Measurements from ENCODE around the gene RNF207. TPM values are rescaled to one million over a fixed set of nuclear protein-coding genes. Genes with fewer than 3 reads are reported as not detected.
"Not testable (repeated sequence)": the region's sequence is repeated elsewhere in the genome, so short reads cannot be mapped to it uniquely, and the experiment has no call there.

The RNF207 gene
- total RNA-seq, 1 donor = 2.2 TPM

DNA sequence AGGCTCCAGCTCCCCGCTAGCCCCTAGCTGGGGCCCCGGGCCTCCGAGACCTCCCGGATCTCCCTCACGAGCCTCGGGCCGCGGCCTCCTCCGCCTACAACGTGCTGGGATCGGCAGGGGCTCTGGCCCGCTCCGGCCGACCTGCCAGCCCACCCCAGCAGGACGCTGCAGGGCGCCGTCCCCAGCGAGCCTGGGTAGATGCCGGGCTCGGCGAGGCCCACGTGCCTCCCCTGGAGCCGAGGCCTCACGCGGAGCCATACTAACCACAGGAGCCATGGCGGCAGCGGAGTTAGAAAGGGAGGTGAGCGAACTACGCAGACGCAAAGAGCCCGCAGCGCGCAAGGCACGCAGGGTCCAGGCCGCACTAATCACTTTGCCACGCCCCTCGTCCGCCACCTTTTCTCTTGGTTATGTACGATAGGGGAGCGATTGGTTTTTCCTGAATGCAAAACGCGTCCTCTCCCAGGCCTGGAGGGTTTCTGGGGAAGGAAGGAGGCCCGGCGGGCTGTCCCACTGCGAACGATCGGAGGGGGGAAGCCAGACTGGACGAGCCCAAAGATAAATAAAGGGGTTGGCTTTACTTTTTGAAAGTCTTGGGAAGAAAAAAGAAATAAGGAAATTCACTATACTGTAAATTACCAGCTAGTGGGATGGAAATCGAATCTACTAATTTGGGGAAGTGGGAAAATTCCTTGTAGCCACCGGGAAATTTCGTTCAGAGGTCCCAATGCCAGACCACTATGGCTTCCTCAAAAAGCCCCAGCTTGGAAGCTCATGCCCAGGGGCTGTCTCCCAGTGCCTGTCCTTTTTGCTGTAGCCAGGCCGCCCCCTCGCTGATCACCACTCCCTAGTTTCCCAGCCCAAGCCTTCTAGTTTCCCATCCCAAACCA, 6.4 kb upstream of the RNF207 start, which contains the start of gene RPL22:
TSS of gene RPL22 (minus strand) at position 298 of the 890 bp plus-strand sequence. CDS start at position 276, 22 bp downstream.
- peak; percentile 89 to 100 (median 99) for DNase-seq (ENCODE audit: low read depth in 2 of 3, low spot score in 2 of 3)

DNA sequence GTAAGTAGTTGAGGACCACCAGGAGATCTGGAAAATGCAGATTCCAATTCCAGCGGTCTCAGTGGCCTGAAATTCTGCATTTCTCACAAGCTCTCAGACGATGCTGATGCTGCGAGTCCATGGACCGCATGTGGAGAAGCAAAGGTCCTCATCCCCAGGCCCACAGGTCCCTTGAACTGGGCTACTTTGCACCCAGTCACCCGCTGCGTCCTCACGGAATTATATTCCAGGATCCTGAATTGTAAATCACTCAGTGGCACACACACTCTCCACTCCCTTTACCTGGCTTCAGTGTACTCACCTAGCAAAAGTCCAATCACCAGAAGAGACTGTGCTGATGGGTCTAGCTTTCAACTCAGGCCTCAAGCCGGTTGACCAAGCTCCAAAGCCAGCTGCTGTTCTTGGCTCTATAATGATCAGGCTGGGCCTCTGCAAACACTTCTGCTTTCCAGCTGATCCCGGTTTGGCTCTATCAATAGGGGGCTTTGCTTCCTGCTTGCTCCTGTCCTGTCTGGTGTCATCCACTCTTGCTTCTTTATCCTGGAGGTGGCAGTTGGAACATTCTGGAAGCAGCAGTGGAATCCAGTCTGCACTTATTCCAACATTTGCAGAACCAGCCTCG, 5.6 kb upstream of the RNF207 start:
- no peak for DNase-seq (ENCODE audit: low read depth in 2 of 3, low spot score in 2 of 3)

DNA sequence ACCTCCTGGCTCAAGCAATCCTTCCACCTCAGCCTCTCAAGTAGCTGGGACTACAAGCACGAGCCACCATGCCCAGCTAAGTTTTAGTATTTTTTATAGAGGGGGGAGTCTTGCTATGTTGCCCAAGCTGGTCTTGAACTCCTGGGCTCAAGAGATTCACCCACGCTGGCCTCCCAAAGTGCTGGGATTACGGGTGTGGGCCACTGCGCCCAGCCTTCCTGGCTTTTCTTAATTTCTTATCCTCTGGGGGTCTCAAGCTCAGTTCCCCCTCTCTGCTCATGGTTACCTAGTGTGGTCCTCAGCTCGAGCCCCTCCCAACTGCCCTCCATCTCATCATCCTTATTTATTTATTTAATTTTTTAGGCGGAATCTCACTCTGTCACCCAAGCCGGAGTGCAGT, 3.7 kb upstream of the RNF207 start:
- DNase-seq (ENCODE audit: low read depth in 2 of 3, low spot score in 2 of 3) = no peak

DNA sequence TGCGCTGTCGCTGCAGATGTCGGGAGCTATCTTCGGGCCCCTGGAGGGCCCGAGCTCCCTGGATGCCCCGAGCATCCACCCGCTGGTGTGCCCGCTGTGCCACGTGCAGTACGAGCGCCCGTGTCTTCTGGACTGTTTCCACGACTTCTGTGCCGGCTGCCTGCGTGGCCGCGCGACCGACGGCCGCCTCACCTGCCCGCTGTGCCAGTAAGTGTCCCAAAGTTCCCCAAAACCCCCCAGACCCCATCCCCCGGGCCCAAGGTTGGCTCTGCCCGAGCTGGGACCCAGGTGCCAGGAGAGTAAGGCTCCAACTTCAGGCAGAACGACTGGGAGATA, 569 bp downstream of the RNF207 start:
- DNase-seq (ENCODE audit: low read depth in 2 of 3, low spot score in 2 of 3) = no peak

DNA sequence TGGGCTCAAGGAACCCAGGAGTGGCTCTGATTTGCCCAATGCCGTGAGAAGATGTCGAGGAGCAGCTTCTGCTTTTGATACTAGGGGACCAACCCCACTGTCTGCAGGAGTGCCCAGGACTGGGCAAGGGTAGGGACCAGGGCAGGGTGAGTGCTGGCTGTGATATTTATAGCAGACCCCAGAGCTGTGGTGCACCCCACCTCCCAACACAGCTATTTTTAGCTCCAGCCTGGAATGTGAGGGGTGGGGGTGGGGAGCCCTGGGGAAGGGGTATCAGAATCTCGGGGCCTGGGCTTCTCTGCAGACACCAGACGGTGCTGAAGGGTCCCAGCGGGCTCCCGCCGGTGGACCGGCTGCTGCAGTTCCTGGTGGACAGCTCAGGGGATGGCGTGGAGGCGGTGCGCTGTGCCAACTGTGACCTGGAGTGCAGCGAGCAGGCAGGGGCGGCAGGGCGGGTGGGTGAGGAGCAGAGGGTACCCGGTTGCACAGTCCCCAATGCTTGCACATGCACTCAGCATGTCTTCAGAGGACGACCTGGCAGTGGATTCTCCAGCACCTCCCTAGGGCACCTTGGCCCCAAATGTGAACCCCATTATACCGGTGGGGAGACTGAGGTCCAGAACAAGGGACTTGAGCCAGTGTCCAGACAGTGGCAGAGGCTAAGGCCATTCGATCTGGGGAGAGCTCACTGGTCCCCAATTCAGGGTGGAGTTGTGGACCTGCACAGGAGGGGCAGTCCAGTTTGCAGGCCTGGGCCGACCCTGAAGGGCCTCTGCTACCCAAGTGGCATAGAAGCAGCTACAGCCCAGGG, 1.4 kb downstream of the RNF207 start:
- DNase-seq (ENCODE audit: low read depth in 2 of 3, low spot score in 2 of 3) = no peak

DNA sequence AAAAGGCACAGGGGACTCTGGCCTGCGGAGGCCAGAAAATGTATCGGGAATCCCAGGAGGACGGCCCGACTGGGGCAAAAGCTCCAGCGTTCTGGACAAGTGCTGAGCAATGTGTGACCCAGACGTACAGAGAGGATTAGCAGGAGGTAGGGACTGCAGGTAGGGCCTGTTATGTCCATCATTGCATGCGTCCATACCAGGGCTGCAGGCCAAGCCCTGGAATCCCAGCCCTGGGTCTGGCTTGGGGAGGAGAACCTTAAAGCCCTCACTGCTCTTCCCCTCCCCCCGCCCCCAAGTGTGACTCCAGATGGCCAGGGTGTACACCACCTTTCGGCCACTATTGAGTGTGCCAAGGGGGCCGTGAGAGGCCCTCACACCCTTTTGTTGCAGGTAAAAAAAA, 2.0 kb downstream of the RNF207 start:
- no peak for DNase-seq (ENCODE audit: low read depth in 2 of 3, low spot score in 2 of 3)

DNA sequence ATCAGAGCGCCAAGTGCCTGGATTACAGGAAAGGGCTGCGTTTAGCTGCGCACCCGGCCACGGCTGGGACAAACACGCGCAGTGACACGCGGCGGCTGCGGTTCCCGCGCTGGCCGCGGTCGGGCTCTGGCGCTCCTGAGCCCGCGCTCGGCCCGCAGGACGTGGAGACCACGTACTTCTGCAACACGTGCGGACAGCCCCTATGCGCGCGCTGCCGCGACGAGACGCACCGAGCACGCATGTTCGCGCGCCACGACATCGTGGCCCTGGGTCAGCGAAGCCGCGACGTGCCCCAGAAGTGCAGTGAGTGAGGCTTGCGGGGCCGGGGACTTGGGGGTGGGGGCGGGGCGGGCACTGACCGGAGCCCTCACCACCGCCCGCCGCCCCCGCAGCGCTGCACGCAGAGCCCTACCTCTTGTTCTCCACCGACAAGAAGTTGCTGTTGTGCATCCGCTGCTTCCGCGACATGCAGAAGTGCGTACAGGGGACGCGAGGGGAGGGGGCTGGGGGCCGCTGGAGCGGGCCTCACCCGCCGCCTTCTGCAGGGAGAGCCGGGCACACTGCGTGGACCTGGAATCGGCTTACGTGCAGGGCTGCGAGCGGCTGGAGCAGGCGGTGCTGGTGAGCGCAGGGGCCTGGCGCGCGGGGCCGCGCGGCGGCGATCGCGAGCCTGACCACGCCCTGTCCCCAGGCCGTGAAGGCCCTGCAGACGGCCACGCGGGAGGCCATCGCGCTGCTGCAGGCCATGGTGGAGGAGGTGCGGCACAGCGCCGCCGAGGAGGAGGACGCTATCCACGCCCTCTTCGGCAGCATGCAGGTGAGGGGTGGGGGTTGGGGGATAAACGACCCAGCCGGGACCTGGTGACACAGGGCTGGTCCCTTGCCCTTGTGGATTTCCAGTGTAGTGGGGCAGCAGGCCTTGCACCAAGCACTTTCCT, 3.1 kb downstream of the RNF207 start:
- peak in 2 of 3 donors; percentile 51 to 52 for DNase-seq (ENCODE audit: low read depth in 2 of 3, low spot score in 2 of 3)

DNA sequence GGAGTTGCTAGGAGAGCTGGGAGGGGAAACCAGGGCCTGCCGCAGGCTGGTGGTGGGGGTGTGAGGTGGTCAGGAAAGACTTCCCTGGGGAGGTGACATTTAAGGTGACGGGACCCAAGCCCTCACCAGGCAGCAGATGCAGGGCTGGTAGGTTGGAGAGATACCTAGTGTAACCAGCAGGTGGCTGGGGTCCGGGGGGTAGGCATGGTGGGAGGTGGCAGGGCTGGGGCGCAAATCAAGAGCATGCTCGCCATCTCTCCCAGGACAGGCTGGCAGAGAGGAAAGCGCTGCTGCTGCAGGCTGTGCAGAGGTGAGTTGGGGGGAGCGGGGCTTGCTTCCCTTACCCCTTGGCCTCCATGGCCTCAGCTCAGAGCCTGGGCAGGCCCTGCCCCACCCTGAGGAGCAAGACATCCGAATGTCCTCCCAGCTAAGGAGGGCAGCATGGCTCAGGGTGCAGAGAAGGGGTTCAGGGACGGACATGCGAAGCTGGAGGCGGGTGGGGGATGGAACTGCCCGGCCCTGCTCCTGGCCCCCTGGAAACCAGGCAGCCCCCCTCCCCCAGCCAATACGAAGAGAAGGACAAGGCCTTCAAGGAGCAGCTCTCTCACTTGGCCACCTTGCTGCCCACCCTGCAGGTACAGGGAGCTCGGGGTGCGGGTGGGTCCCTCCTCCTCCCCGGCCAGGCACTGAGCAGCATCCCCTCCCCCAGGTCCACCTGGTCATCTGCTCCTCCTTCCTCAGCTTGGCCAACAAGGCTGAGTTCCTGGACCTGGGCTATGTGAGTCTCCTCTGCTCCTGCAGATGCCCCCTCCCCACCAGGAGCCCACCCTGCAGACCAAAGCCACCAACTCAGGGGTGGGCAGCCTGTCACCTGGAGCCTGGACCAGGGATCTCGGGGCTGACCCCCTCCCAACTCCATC, 4.0 kb downstream of the RNF207 start:
- DNase-seq (ENCODE audit: low read depth in 2 of 3, low spot score in 2 of 3) = peak in 2 of 3 donors; percentile 27 to 49

DNA sequence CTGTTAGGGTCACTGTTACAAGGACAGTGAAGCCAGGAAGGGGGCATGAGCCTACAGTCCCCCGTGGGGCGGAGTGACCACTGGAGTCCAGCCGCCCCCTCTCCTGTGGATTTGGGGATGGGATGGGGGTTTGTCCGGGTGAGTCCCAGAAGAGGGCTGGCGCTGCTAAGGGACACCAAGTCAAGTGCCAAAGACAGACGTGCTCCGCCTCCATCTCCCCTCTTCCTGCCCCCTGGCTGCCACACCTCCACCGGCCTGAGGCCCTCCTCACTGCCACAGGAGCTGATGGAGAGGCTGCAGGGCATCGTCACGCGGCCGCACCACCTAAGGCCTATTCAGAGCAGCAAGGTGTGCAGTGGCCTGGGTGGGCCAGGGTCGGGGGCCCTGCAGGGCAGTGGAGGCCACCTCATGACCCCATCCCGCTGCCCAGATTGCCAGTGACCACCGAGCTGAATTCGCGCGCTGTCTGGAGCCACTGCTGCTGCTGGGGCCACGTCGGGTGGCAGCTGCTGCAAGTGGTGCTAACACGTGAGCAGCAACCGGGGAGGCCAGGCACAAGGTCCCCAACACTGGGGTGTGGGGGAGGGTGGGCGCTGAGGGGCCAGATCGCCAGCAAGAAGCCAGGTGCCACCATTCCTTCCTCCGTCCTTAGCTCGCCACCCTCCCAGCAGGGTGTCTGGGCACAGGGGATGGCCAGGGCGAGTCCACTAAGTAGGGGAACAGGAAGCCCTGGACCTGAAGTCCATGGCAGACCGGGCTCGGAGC, 4.9 kb downstream of the RNF207 start:
- DNase-seq (ENCODE audit: low read depth in 2 of 3, low spot score in 2 of 3) = no peak

DNA sequence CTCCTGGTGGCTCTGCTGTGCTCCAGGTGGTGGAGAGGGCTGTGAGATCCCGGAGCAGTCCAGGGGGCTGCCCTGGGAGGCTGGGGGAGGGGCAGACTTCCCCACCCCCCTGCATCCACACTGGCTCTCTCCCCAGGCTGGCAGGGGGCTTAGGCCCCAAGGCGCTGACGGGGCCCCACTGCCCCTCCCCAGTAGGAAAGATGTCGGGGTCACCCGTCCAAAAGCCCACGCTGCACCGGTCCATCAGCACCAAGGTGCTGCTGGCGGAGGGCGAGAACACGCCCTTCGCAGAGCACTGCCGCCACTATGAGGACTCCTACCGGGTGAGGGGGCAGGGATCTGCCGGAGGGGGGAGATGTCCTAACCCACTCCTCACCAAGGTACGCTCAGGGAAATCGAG, 5.8 kb downstream of the RNF207 start:
- DNase-seq (ENCODE audit: low read depth in 2 of 3, low spot score in 2 of 3) = no peak

DNA sequence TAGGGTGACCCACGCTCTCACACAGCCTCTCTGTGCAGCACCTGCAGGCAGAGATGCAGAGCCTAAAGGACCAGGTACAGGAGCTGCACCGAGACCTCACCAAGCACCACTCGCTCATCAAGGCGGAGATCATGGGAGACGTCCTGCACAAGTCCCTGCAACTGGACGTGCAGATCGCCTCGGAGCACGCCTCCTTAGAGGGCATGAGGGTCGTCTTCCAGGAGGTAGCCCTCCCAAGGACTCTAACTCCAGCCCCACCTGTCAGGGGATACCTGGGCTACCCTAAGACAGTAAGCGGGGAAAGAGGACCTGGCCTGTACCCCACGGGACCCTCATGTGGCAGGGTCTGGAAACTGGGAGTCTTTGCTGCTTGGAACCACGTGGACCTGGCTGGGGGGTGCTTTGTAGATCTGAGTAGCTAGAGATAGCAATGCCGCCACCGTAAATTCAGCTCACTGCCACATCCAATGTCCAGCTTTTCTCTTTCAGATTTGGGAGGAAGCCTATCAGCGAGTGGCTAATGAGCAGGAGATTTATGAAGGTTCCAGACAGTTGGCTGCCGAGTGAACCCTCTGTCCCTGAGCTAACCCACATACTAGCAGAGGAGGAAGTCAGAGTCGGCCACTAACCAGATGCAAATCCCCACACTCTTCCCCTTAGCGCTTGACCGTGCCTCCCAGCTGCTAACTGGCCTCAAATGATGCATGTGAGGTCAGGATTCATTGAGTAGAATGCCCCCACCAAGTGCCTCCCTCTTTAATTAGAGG, 6.5 kb downstream of the RNF207 start:
- peak in 1 of 3 donors; percentile 43 for DNase-seq (ENCODE audit: low read depth in 2 of 3, low spot score in 2 of 3)

DNA sequence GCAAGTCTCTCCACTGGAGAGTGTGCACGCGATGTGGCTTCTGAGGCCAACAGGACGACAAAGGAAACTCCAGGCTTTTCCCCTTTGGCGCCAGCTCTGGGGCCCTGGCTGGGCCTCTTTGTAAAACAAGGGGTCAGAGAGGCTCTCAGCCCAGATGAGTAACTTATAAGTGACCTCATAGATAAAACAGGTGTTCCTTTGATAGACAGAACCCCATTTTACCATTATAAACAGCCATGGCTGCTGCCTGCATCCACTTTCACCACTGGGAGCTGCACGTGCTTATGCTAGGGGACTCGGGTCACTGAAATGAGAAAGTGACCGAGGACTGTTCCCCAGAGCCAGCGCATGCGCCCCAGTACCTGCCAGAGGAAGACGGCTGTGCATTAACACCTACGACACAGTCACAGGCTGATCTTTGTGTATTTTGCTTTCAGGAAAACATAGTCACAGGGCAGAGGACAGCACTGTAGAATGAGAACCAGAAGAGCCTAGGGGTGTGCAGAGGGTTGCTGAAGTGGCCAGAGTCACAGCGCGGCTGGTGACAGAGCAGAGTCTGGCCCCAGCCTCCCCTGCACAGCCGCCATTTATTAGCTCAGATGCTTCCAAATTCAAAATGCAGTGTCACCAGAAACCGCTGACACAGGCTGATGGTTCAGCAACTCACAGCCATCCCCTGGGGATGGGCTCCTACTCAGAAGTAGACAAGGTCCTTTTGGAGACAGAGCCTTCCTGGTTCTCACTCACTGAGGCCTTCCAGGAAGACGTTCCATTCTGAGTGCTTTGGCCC, 12.7 kb downstream of the RNF207 start:
- DNase-seq (ENCODE audit: low read depth in 2 of 3, low spot score in 2 of 3) = no peak

DNA sequence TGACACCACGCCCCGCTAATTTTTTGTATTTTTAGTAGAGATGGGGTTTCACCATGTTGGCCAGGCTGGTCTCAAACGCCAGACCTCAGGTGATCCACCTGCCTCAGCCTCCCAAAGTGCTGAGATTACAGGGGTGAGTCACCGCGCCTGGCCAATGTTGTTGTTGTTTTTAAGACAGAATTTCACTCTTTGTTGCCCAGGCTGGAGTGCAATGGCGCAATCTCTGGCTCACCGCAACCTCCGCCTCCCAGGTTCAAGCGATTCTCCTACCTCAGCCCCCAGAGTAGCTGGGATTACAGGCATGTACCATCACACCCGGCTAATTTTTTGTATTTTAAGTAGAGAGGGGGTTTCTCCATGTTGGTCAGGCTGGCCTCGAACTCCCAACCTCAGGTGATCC, 13.7 kb downstream of the RNF207 start:
- not testable (repeated sequence) for DNase-seq (ENCODE audit: low read depth in 2 of 3, low spot score in 2 of 3)

DNA sequence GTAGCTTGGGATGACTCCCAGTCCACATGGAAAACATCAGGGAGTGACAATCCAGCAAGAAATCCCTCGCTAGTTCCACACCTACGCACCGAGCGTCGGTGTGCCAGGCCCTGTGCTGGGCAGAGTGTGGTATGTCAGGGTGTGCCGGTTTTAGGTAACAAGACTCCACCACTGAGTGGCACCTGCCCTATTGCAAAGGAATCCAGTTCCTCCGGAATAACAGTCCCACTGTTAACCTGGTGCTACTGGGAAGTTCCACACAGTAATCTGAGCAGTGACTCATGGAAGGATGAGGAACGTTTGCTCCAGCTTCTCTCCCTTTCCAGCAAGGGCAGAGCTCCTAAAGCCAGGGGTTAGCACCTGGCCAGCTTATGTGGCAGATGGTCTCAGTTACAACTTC, 14.3 kb downstream of the RNF207 start:
- no peak for DNase-seq (ENCODE audit: low read depth in 2 of 3, low spot score in 2 of 3)

DNA sequence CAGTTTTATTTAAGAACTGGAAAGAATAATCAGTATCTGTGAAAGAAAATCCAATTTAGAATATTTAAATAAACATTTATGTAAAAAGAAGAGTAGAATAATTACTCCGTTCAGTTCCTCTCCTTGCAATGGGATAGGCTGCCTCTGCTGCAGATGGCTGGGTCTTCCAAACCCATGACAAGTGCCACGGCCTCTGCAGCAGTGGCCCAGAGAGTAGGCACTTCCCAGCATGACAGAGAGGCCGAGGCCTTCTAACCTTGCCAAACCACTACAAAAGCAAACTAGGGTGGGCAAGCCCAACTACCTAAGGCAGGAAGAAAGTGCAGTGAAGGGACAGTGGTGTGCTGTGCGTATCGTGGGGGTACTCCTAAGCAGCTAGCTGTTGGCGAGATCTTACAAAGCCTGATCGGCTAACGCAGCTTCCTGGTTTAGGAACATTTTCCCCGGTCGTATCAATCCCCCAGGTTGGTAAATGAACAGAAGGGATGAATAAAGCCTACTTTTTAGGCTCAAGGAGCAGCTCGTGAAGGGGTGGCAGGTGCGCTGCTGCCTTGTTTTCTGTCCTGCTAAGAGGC, 15.4 kb downstream of the RNF207 start:
- DNase-seq (ENCODE audit: low read depth in 2 of 3, low spot score in 2 of 3) = no peak

DNA sequence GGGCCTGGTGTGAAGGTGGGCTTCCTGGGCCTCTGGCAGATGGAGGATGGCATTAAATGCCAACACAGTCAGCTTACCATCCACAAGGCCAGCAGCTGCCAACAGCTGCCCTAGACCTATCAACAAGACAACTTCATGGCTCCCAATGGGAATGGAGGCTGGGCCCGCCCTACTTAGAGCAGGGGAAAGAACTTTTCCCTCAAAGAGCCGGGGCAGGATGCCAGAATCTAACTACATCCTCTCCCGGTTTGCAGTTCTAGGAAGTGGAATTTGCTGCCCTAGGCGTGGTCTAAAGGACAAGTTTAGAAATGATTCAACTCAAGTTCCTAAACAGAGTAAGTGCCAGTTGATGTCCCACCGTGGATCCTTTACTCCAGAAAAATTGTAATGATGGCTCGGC, 16.7 kb downstream of the RNF207 start:
- DNase-seq (ENCODE audit: low read depth in 2 of 3, low spot score in 2 of 3) = no peak

DNA sequence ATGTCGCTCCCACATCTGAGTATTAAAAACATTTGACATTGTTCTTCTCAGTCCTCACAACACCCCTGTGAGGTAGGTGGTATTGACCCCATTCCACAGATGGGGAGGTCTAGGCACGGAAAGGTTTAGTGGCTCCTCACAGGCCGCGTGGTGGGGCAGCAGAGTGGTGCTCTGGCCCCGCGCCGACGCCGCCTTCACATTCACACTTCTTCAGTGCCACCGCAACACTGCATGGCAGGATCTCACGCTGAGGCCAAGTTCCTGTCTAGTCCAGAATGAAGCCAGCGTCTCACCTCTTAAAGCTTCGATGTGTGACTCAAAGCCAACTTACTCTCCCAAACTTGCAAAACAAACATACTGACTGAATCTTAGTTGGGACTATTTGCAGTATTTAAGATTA, 17.7 kb downstream of the RNF207 start:
- no peak for DNase-seq (ENCODE audit: low read depth in 2 of 3, low spot score in 2 of 3)
